ENCODE data around the gene MCTP1.

Gene MCTP1

GRCh38 chr5:95284572-95285408 lies at the start of gene MCTP1:
Gene MCTP1 (minus strand): TSS chr5:95285094.
- peak in 1 of 2 experiments; percentile 4 for DNase-seq

GRCh38 chr5:95332158-95332557 lies 47.3 kb upstream of the MCTP1 start:
- no peak for DNase-seq

- DNase-seq = no peak
Measured at GRCh38 chr5:95331358-95331757, 46.5 kb upstream of the MCTP1 start.

- DNase-seq = no peak
Measured at GRCh38 chr5:95327211-95327610, 42.3 kb upstream of the MCTP1 start.

- no peak for DNase-seq
Measured at GRCh38 chr5:95317687-95318086, 32.8 kb upstream of the MCTP1 start.

- DNase-seq = no peak
Measured at GRCh38 chr5:95317085-95317484, 32.2 kb upstream of the MCTP1 start.

GRCh38 chr5:95304711-95305110 lies 19.8 kb upstream of the MCTP1 start:
- DNase-seq = no peak

- DNase-seq = no peak
Measured at GRCh38 chr5:95298651-95299050, 13.8 kb upstream of the MCTP1 start.

GRCh38 chr5:95296291-95296690 lies 11.4 kb upstream of the MCTP1 start:
- no peak for DNase-seq

- no peak for DNase-seq
Measured at GRCh38 chr5:95285409-95285755, 488 bp upstream of the MCTP1 start.

GRCh38 chr5:95283761-95284571 lies 928 bp downstream of the MCTP1 start:
- peak; percentile 13 to 43 for DNase-seq

- DNase-seq = no peak
Measured at GRCh38 chr5:95283022-95283615, 1.8 kb downstream of the MCTP1 start.

GRCh38 chr5:95281226-95281625 lies 3.7 kb downstream of the MCTP1 start:
- no peak for DNase-seq

GRCh38 chr5:95280401-95281095 lies 4.3 kb downstream of the MCTP1 start:
- no peak for DNase-seq

- no peak for DNase-seq
Measured at GRCh38 chr5:95274011-95274410, 10.9 kb downstream of the MCTP1 start.

- DNase-seq = no peak
Measured at GRCh38 chr5:95272316-95272929, 12.5 kb downstream of the MCTP1 start.

- DNase-seq = no peak
Measured at GRCh38 chr5:95262933-95263660, 21.8 kb downstream of the MCTP1 start.

- no peak for DNase-seq
Measured at GRCh38 chr5:95261437-95262175, 23.3 kb downstream of the MCTP1 start.

GRCh38 chr5:95256991-95257390 lies 27.9 kb downstream of the MCTP1 start:
- no peak for DNase-seq

- no peak for DNase-seq
Measured at GRCh38 chr5:95256446-95256845, 28.4 kb downstream of the MCTP1 start.

- DNase-seq = no peak
Measured at GRCh38 chr5:95252801-95253200, 32.1 kb downstream of the MCTP1 start.

Measured in NCI-H187 (cell line).